ENCODE results near the gene ABCB8.

ABCB8 gene

DNA sequence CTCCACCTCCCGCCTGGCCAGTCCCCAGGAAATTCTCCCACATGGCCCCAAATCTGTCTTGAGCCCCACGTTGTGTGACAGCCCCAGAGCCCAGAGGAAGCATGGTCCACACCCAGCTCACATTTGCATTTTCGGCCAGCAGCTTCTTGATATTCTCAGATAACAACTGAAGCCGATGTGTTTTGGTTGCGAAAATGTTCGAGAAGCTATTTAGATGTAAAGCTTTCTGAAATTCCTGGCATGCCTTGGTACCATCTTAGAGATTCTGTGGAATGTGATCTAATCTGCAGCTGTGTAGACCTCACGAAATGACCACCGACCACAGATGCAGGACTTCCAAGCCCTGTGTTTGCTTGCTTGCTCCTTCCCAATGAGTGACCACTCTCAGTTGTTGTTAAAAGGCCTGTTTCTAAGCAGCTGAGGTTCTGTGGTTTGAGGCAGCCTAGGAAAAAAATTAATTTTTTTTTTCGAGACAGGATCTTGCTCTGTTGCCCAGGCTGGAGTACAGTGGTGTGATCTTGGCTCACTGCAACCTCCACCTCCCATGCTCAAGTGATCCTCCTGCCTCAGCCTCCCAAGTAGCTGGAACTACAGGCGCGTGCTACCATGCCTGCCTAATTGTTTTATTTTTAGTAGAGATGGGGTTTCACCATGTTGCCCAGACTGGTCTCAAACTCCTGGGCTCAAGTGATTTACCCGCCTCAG, 40.0 kb downstream of the ABCB8 start:
- TF ChIP-seq, protein P1, sequence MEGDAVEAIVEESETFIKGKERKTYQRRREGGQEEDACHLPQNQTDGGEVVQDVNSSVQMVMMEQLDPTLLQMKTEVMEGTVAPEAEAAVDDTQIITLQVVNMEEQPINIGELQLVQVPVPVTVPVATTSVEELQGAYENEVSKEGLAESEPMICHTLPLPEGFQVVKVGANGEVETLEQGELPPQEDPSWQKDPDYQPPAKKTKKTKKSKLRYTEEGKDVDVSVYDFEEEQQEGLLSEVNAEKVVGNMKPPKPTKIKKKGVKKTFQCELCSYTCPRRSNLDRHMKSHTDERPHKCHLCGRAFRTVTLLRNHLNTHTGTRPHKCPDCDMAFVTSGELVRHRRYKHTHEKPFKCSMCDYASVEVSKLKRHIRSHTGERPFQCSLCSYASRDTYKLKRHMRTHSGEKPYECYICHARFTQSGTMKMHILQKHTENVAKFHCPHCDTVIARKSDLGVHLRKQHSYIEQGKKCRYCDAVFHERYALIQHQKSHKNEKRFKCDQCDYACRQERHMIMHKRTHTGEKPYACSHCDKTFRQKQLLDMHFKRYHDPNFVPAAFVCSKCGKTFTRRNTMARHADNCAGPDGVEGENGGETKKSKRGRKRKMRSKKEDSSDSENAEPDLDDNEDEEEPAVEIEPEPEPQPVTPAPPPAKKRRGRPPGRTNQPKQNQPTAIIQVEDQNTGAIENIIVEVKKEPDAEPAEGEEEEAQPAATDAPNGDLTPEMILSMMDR (IDR thresholded peaks at IDR 0.05; ENCODE audit: extremely low read depth, missing control alignments), result no peak
- DNase-seq (ENCODE audit: low spot score), result no peak

GRCh38 chr7:151069841-151070573, 41.8 kb downstream of the ABCB8 start:
- DNase-seq (ENCODE audit: low spot score), result no peak
- TF ChIP-seq, protein P1 (IDR thresholded peaks at IDR 0.05; ENCODE audit: extremely low read depth, missing control alignments), result no peak

DNA sequence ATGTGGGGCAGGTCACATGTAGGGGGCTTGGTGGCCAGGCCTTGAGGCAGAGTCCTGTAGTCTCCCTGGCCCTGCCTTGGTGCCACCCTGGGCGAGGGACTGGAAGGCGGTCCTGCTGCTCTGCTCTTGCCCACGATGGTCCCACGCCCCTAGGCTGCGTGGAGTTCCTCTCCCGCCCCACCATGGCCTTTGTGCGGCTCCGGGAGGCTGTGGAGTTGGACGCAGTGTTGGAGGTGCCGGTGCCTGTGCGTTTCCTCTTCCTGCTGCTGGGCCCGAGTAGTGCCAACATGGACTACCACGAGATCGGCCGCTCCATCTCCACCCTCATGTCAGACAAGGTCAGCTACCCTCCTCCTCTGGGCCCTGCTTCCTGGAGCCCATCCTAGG, 42.3 kb downstream of the ABCB8 start:
- DNase-seq (ENCODE audit: low spot score), result no peak
- TF ChIP-seq, protein P1 (IDR thresholded peaks at IDR 0.05; ENCODE audit: extremely low read depth, missing control alignments), result no peak

- TF ChIP-seq, protein P1 (IDR thresholded peaks at IDR 0.05; ENCODE audit: extremely low read depth, missing control alignments), result no peak
- DNase-seq (ENCODE audit: low spot score), result no peak
Measured at GRCh38 chr7:151071032-151071866, 43.0 kb downstream of the ABCB8 start.

DNA sequence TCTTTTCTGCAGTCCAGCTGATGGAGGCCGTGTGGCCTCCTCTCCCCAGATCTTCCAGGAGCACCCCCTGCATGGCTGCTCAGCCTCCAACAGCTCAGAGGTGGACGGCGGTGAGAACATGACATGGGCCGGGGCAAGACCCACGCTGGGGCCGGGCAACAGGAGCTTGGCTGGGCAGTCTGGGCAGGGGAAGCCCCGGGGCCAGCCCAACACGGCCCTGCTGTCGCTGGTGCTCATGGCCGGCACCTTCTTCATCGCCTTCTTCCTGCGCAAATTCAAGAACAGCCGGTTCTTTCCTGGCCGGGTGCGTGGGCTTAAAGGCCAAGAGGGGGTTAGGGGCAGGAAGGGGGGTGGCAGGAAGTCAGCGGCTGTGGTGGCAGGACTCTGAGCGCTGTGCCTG, 45.7 kb downstream of the ABCB8 start:
- TF ChIP-seq, protein P1 (IDR thresholded peaks at IDR 0.05; ENCODE audit: extremely low read depth, missing control alignments), result no peak

DNA sequence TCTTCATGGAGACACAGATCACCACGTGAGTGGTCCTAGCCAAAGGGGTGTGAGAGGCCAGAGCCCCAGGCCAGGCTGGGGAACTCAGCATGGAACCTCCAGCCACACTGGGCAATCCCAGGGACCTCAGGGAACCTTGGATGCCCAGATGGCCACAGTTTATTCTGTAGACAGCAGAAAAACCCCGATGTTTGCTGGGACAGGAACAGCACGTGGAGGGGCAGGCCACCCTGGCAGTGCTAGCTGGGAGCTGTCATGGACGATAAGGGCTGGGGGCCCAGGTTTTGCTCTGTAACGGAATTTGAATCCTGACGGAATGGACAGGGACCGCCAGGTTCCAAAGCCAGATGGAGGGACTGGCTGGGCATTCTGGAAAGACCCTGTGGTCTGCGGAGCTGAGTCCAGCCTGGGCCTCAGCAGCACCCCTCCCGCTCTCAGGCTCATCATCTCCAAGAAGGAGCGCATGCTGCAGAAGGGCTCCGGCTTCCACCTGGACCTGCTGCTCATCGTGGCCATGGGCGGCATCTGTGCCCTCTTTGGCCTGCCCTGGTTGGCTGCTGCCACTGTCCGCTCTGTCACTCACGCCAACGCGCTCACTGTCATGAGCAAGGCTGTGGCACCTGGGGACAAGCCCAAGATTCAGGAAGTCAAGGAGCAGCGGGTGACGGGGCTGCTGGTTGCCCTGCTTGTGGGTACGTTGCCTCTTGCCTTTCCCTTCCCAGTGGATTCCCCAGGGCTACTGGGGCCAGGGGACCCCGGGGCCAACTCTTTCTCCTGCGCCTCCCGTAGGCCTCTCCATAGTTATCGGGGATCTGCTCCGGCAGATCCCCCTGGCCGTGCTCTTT, 46.8 kb downstream of the ABCB8 start:
- TF ChIP-seq, protein P1 (IDR thresholded peaks at IDR 0.05; ENCODE audit: extremely low read depth, missing control alignments), result no peak
- DNase-seq (ENCODE audit: low spot score), result no peak

More for the DNA sequence above, 45.7 kb downstream of the ABCB8 start:
- no peak for DNase-seq (ENCODE audit: low spot score)

Measured in GM20000 (cell line).